Upper lobe of left lung (tissue), 6 donors: ENCODE results near the gene AGBL4. TPM values are rescaled to one million over a fixed set of nuclear protein-coding genes. Genes with fewer than 3 reads are reported as not detected.
A peak's percentile ranks its signal among the peaks of the same experiment; 100 is the strongest.

ENCODE experiments used
- ATAC-seq, 2 donors: fragments of 200-7000 bp; cut with Tn5 transposase; one replicate each; pipeline ENCODE4 v1.9.1; 2022; ENCODE audit warnings: mild to moderate bottlenecking in 2 of 2, moderate library complexity in 2 of 2; ENCODE audit not compliant: low FRiP score in 2 of 2
- DNase-seq, 2 donors: peaks; one replicate each; pipeline ENCODE4 v3.0.0-alpha.2; 2019 to 2020
- H3K27ac ChIP-seq, 4 donors: fragments of 200-600 bp; sonication (generic); one replicate each; pipeline ENCODE4 v1.5.1; 2016 to 2019
- H3K27me3 ChIP-seq, 4 donors: fragments of 200-600 bp; sonication (generic); one replicate each; pipeline ENCODE4 v1.5.1; 2017 to 2019
- H3K36me3 ChIP-seq, 4 donors: fragments of 200-600 bp; sonication (generic); one replicate each; pipeline ENCODE4 v1.5.1; 2016 to 2019
- H3K4me1 ChIP-seq, 4 donors: fragments of 200-600 bp; sonication (generic); one replicate each; pipeline ENCODE4 v1.5.1; 2018 to 2019
- H3K4me3 ChIP-seq, 4 donors: fragments of 200-600 bp; sonication (generic); one replicate each; pipeline ENCODE4 v1.5.1; 2017 to 2019; ENCODE audit warnings: mild to moderate bottlenecking in 2 of 4, moderate library complexity in 1 of 4
- H3K9me3 ChIP-seq, 4 donors: fragments of 200-600 bp; sonication (generic); one replicate each; pipeline ENCODE4 v1.5.1; 2018 to 2019
- EP300 ChIP-seq, 4 donors: sonication (generic); formaldehyde crosslinking; IDR thresholded peaks; one replicate each; pipeline ENCODE4 v1.5.1; 2017; ENCODE audit warnings: antibody characterized with exemption in 4 of 4, control low read depth in 2 of 4
- POLR2A ChIP-seq, 4 donors: fragments of 450-650 bp; IDR thresholded peaks; one replicate each; pipeline ENCODE4 v1.5.1; 2016 to 2017; ENCODE audit warnings: antibody characterized with exemption in 4 of 4, mild to moderate bottlenecking in 2 of 4
- POLR2AphosphoS5 ChIP-seq, 2 donors: sonication (generic); formaldehyde crosslinking; IDR thresholded peaks; one replicate each; pipeline ENCODE4 v1.5.1; 2017; ENCODE audit warnings: antibody characterized with exemption in 2 of 2
- WGBS, 2 donors: methylation state at CpG; one replicate each; pipeline ENCODE4 v1.1.5; 2017 to 2018; 5-methylcytosine and 5-hydroxymethylcytosine counted together
- total RNA-seq, 6 donors: library from RNA; depleted of rRNA in 4 of 6; stranded (reverse); fragments of >200 nt in 4 of 6; gene quantifications; one replicate each; pipeline versions ENCODE4 v1.1.0 to v1.2.1, GENCODE V29; 2016 to 2021
- TF ChIP-seq, protein P1 (sequence below), 6 experiments: fragments of 450-650 bp in 4 of 6; fragments of 200-600 bp in 2 of 6; sonication (generic) in 2 of 6; IDR thresholded peaks; one replicate each; pipeline ENCODE4 v1.5.1; 2016 to 2019; ENCODE audit warnings: antibody characterized with exemption in 6 of 6
- donor health status: DM: no; HTN: no; CAD: no; lungs with moderate emphysema.
- donor health status: DM: no; HTN: yes; CAD: no; lungs with severe emphysema.

AGBL4 gene
- total RNA-seq, 6 donors from 2014 or later, result 0.57 to 10.5 (median 1.5) TPM

DNA sequence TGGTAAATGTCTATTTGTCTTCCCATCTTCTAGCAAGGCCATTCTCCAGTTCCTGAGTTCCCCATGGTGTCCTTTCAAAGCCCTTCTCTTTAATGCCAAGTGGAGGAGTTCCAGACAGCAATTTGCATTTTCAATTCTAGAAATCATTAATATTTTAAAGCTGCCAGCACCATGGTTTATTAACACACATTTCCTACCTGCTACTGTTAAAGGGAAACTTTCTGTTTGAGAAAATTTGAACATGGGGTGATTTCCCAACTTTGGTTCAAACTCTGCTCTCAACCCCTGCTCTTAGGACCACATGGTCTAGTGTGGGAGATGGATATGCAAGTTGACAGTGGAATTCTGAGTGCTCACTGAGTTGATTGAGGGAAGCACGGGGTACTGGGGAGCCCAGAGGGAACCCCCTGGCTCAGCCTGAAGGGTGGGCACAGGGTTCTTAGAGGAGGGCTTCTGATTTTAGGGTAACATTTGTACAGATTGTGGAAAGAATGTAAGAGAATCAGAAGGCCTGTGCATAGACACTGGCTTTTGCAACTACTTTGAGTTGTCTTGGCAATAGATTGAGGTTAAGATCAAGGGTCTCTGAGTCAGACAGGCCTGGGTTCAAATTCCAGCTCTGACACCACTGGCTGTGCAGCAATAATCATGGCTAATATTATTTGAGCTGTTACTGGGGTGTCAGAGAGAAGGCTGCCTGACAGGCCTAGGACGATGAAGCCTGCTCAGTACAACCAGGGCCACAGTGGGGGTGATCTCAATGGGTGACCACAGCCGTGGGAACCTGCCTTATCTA is 1344.8 kb downstream of the AGBL4 start:
- Histone ChIP-seq H3K4me1 (peaks cover 0 to 8% (median 0%) of the 10 kb centered on the region in 4 donors), H3K27ac (no peak overlapping the region), H3K36me3 (no peaks in the 10 kb centered on the region), H3K4me3 (no peak overlapping the region), H3K27me3 (no peaks in the 10 kb centered on the region), H3K9me3 (no peaks in the 10 kb centered on the region)
- TF ChIP-seq POLR2A (IDR thresholded peaks at IDR 0.05), result no peak
- 79 to 90% methylated on average over 3 of the region's 3 CpGs for WGBS, 2 donors
- no peak for ATAC-seq
- DNase-seq, result no peak

DNA sequence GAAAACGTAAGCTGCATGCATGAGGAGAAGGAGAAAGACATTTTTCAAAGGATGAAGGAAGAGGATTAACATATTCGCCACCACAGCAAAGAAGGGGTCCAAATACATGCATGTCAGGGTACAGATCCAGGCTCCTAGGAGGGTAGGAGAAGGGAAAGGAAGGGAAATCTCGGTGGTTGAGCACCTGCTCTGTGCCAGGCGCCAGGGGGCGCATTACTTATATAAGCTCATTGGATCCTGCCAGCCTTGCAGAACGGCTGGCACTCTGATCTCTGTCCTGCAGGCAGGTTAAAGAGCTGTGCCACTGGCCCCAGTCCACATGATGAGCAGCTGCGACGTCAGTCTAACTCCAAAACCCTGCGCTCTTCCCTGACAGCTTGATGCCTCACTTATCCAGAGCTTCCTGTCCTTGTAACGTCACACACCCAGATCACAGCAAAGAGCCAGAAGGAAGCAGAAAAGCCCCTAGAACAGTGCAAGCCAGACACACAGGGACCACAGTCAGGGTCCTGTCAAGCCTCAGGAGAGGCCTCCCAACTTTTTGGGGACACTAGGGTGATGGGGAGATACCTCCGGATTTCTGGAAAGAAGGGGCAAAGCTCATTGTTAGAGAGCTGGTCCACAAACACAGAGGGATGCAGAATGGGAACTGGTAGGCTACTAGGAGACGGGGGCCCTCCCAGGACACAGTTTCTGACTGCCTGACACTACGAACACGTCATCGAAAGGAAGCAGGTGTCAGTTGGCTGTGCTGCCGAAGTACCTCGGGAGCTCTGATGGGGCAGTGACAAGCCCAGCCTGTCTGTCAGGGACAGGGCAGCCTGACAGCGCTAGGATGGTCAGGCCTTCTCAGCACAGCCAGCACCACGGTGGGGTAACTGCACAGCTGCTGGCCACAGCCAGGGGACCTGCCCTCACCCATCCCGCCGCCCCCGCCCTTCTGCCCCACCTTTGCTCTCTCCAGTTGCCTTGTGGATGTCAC is 1346.2 kb downstream of the AGBL4 start:
- Histone ChIP-seq H3K4me1 (peaks cover 0 to 8% (median 0%) of the 10 kb centered on the region in 4 donors), H3K27ac (no peak overlapping the region), H3K4me3 (no peak overlapping the region), H3K36me3 (no peaks in the 10 kb centered on the region), H3K27me3 (no peaks in the 10 kb centered on the region), H3K9me3 (no peaks in the 10 kb centered on the region)
- TF ChIP-seq POLR2AphosphoS5 (IDR thresholded peaks at IDR 0.05) (no peak), EP300 (IDR thresholded peaks at IDR 0.05) (no peak)
- TF ChIP-seq, protein P1, sequence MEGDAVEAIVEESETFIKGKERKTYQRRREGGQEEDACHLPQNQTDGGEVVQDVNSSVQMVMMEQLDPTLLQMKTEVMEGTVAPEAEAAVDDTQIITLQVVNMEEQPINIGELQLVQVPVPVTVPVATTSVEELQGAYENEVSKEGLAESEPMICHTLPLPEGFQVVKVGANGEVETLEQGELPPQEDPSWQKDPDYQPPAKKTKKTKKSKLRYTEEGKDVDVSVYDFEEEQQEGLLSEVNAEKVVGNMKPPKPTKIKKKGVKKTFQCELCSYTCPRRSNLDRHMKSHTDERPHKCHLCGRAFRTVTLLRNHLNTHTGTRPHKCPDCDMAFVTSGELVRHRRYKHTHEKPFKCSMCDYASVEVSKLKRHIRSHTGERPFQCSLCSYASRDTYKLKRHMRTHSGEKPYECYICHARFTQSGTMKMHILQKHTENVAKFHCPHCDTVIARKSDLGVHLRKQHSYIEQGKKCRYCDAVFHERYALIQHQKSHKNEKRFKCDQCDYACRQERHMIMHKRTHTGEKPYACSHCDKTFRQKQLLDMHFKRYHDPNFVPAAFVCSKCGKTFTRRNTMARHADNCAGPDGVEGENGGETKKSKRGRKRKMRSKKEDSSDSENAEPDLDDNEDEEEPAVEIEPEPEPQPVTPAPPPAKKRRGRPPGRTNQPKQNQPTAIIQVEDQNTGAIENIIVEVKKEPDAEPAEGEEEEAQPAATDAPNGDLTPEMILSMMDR (IDR thresholded peaks at IDR 0.05), result peak; percentile 36 to 68 (median 50)
- DNase-seq, result peak; percentile 48 to 80
- peak; percentile 56 to 73 for ATAC-seq
- 47 to 49% methylated on average over 18 to 22 of the region's 22 CpGs for WGBS, 2 donors

DNA sequence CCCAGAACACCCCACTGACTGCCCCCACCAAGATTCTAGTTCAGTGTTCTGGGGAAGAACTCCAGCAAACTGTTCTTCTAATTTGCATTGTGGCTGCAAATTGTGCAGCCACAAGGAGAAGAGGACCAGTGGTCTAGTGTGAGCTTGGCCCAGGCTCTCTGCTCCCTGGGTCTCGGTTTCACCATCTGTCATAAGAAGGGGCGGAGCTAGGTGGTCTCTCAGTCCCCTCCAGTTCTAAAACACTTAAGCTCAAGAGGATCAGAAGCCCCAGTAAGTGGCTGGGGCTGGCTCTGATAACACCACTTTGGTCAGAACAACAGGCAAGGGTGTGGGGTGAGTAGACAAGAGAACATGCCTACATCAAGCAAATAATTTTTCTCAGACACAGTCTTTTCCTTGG is 1346.9 kb downstream of the AGBL4 start:
- Histone ChIP-seq H3K4me3 (no peak overlapping the region), H3K27ac (no peak overlapping the region), H3K9me3 (no peaks in the 10 kb centered on the region), H3K36me3 (no peaks in the 10 kb centered on the region), H3K4me1 (peaks cover 0 to 8% (median 0%) of the 10 kb centered on the region in 4 donors), H3K27me3 (no peaks in the 10 kb centered on the region)
- no peak for TF ChIP-seq POLR2A (IDR thresholded peaks at IDR 0.05)
- no peak for TF ChIP-seq EP300 (IDR thresholded peaks at IDR 0.05)
- no peak for TF ChIP-seq POLR2AphosphoS5 (IDR thresholded peaks at IDR 0.05)
- TF ChIP-seq, protein P1 (IDR thresholded peaks at IDR 0.05), result no peak
- DNase-seq, result no peak
- ATAC-seq, result no peak
- WGBS, 2 donors, result 32 to 47% methylated on average over 2 of the region's 2 CpGs

DNA sequence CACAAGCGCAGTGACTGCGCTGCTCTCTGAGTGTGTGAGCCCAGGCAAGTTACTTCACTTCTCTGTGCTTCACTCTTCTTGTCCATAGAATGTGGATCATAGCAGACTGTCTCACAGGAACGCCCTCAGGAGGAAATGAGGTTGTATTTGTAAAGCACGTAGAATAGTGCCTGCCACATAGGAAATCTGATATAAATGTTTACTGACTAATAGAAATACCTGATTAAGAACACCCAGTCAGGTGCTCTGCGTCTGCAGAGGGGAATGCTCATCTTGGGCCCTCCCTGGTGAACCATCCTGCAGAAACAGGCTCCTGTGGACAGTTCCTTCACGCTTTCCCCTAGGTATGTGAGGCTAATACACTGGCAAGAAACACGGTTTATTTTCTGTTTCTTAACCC is 1347.4 kb downstream of the AGBL4 start:
- no peak for ATAC-seq
- WGBS, 2 donors, result 63 to 79% methylated on average over 6 to 7 of the region's 7 CpGs
- no peak overlapping the region for H3K4me3 ChIP-seq
- H3K9me3 ChIP-seq, result no peaks in the 10 kb centered on the region
- H3K36me3 ChIP-seq, result no peaks in the 10 kb centered on the region
- peaks cover 0 to 8% (median 0%) of the 10 kb centered on the region in 4 donors for H3K4me1 ChIP-seq
- DNase-seq, result no peak
- no peak overlapping the region for H3K27ac ChIP-seq
- no peaks in the 10 kb centered on the region for H3K27me3 ChIP-seq
- TF ChIP-seq POLR2AphosphoS5 (IDR thresholded peaks at IDR 0.05) (no peak), EP300 (IDR thresholded peaks at IDR 0.05) (no peak), POLR2A (IDR thresholded peaks at IDR 0.05) (no peak)
- TF ChIP-seq, protein P1 (IDR thresholded peaks at IDR 0.05), result no peak

DNA sequence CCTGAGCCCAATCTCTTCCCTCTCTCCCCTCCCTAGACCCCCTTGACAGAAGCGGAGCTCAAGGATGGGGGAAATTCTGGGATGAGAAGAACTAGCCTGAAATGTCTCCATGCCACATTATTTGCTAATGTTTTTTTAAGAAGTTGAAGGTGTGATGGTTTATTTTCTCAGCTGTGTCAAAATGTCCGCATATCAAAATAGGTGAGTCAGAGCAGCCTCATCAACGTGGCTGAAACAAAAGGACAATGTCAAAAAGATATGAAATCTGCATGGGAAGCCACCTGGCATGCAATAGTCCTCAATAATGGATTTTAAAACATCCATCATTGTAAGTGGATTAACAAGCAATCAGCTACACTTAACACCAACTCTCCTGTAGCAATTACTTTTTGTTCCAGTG is 1348.5 kb downstream of the AGBL4 start:
- TF ChIP-seq, protein P1 (IDR thresholded peaks at IDR 0.05), result no peak
- TF ChIP-seq POLR2A (IDR thresholded peaks at IDR 0.05) (no peak), POLR2AphosphoS5 (IDR thresholded peaks at IDR 0.05) (no peak)
- ATAC-seq, result no peak
- H3K4me1 ChIP-seq, result peaks cover 0 to 8% (median 0%) of the 10 kb centered on the region in 4 donors
- H3K4me3 ChIP-seq, result no peak overlapping the region
- no peak for DNase-seq
- 72 to 75% methylated on average over 3 of the region's 3 CpGs for WGBS, 2 donors
- no peak overlapping the region for H3K27ac ChIP-seq
- no peaks in the 10 kb centered on the region for H3K36me3 ChIP-seq
- no peaks in the 10 kb centered on the region for H3K9me3 ChIP-seq
- H3K27me3 ChIP-seq, result no peaks in the 10 kb centered on the region
